HG03354 (cell line): ENCODE data around the gene MAML2.

Experiments
- ATAC-seq: cut with Tn5 transposase; IDR thresholded peaks from one replicate; pipeline ENCODE4 v1.9.1; 2021; ENCODE audit warnings: mild to moderate bottlenecking; ENCODE audit not compliant: unreplicated experiment, poor library complexity, severe bottlenecking

The MAML2 gene

GRCh38 chr11:96014217-96014616 is 328.8 kb downstream of the MAML2 start:
- ATAC-seq, result peak; percentile 30

- peak; percentile 5 for ATAC-seq
These were observed 329.4 kb downstream of the MAML2 start for GRCh38 chr11:96013461-96014213.

- peak; percentile 93 for ATAC-seq
These were observed 330.7 kb downstream of the MAML2 start for GRCh38 chr11:96012086-96012824.

- no peak for ATAC-seq
These were observed 332.3 kb downstream of the MAML2 start for GRCh38 chr11:96010683-96011082.

- no peak for ATAC-seq
These were observed 334.8 kb downstream of the MAML2 start for GRCh38 chr11:96008161-96008720.

GRCh38 chr11:96006037-96006436 is 337.0 kb downstream of the MAML2 start:
- no peak for ATAC-seq

- ATAC-seq, result no peak
These were observed 338.1 kb downstream of the MAML2 start for GRCh38 chr11:96004862-96005261.

GRCh38 chr11:96002754-96003290 is 340.2 kb downstream of the MAML2 start:
- ATAC-seq, result no peak

GRCh38 chr11:96002339-96002738 is 340.7 kb downstream of the MAML2 start:
- ATAC-seq, result no peak

GRCh38 chr11:96001037-96001436 is 342.0 kb downstream of the MAML2 start:
- ATAC-seq, result no peak

GRCh38 chr11:95999711-96000406 is 343.1 kb downstream of the MAML2 start:
- ATAC-seq, result peak; percentile 47

GRCh38 chr11:95996621-95997235 is 346.3 kb downstream of the MAML2 start:
- no peak for ATAC-seq

GRCh38 chr11:95994329-95994728 is 348.7 kb downstream of the MAML2 start:
- no peak for ATAC-seq

GRCh38 chr11:95993438-95994298 is 349.3 kb downstream of the MAML2 start:
- ATAC-seq, result no peak

- ATAC-seq, result no peak
These were observed 351.4 kb downstream of the MAML2 start for GRCh38 chr11:95991545-95991944.

- ATAC-seq, result no peak
These were observed 351.9 kb downstream of the MAML2 start for GRCh38 chr11:95991101-95991500.

- no peak for ATAC-seq
These were observed 353.2 kb downstream of the MAML2 start for GRCh38 chr11:95989780-95990179.

- no peak for ATAC-seq
These were observed 353.9 kb downstream of the MAML2 start for GRCh38 chr11:95989076-95989605.
